ENCODE measurements around the gene ETV2. TPM values are rescaled to one million over a fixed set of nuclear protein-coding genes. Genes with fewer than 3 reads are reported as not detected.

Gene ETV2
- total RNA-seq, 6 donors from 2014 or later = 0.83 to 8.0 (median 1.8) TPM; not detected in 2

DNA sequence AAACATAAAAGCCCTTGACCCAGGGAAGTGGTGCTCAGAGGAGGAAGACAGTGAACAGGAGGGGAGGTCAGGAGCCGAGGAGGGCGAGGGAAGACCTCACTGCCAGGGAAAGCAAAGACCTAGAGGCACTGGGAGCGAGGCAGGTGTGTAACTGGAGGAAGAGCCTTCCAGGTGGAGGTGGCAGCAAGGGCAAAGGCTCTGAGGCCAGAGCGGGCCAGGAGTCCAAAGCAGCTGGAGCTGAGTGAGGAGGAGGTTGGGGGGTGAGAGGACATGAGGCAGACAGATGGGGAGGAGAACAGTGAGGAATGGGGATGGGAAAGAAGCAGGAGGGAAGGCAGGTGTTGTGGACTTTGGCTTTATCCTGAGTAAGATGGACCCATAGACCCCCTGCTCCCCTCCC is 28.4 kb downstream of the ETV2 start:
- ATAC-seq (ENCODE audit: low FRiP score in 2 of 2) = no peak
- Histone ChIP-seq H3K27me3 (peaks cover 0 to 11% (median 4%) of the 10 kb centered on the region in 4 donors), H3K9me3 (no peaks in the 10 kb centered on the region), H3K4me3 (no peak overlapping the region), H3K36me3 (peaks cover 0 to 9% (median 0%) of the 10 kb centered on the region in 4 donors), H3K4me1 (peaks cover 6 to 9% (median 6%) of the 10 kb centered on the region in 4 donors), H3K27ac (no peak overlapping the region)
- no peak for TF ChIP-seq CTCF (IDR thresholded peaks at IDR 0.05)
- no peak for TF ChIP-seq EP300 (IDR thresholded peaks at IDR 0.05)
- TF ChIP-seq POLR2AphosphoS5 (IDR thresholded peaks at IDR 0.05) = no peak
- TF ChIP-seq POLR2A (IDR thresholded peaks at IDR 0.05) = no peak
- no peak for DNase-seq
- 46 to 52% methylated on average over 4 of the region's 4 CpGs for WGBS, 2 donors

- H3K27ac ChIP-seq = no peak overlapping the region
- DNase-seq = no peak
- no peak overlapping the region for H3K4me3 ChIP-seq
- peaks cover 0 to 11% (median 4%) of the 10 kb centered on the region in 4 donors for H3K27me3 ChIP-seq
- peaks cover 0 to 2% (median 0%) of the 10 kb centered on the region in 4 donors for H3K36me3 ChIP-seq
- 88 to 100% methylated on average over 1 of the region's 1 CpG for WGBS, 2 donors
- no peaks in the 10 kb centered on the region for H3K9me3 ChIP-seq
- no peak for ATAC-seq (ENCODE audit: low FRiP score in 2 of 2)
- no peak for TF ChIP-seq POLR2A (IDR thresholded peaks at IDR 0.05)
- TF ChIP-seq CTCF (IDR thresholded peaks at IDR 0.05) = no peak
- TF ChIP-seq POLR2AphosphoS5 (IDR thresholded peaks at IDR 0.05) = no peak
- TF ChIP-seq EP300 (IDR thresholded peaks at IDR 0.05) = no peak
- peaks cover 6 to 9% (median 6%) of the 10 kb centered on the region in 4 donors for H3K4me1 ChIP-seq
Measured at GRCh38 chr19:35670686-35671085, 29.1 kb downstream of the ETV2 start.

- ATAC-seq (ENCODE audit: low FRiP score in 2 of 2) (no peak), DNase-seq (no peak)
- no peaks in the 10 kb centered on the region for H3K36me3 ChIP-seq
- peaks cover 0 to 11% (median 4%) of the 10 kb centered on the region in 4 donors for H3K27me3 ChIP-seq
- H3K27ac ChIP-seq = no peak overlapping the region
- 37 to 44% methylated on average over 3 of the region's 3 CpGs for WGBS, 2 donors
- H3K4me3 ChIP-seq = no peak overlapping the region
- TF ChIP-seq CTCF (IDR thresholded peaks at IDR 0.05) = no peak
- no peak for TF ChIP-seq EP300 (IDR thresholded peaks at IDR 0.05)
- no peak for TF ChIP-seq POLR2A (IDR thresholded peaks at IDR 0.05)
- no peak for TF ChIP-seq POLR2AphosphoS5 (IDR thresholded peaks at IDR 0.05)
- no peaks in the 10 kb centered on the region for H3K9me3 ChIP-seq
- peaks cover 6 to 9% (median 6%) of the 10 kb centered on the region in 4 donors for H3K4me1 ChIP-seq
Measured at GRCh38 chr19:35671818-35672217, 30.3 kb downstream of the ETV2 start.

GRCh38 chr19:35673121-35673804 is 31.7 kb downstream of the ETV2 start:
- Histone ChIP-seq H3K4me1 (peaks cover 6 to 9% (median 6%) of the 10 kb centered on the region in 4 donors), H3K36me3 (no peaks in the 10 kb centered on the region), H3K4me3 (peak overlapping the region in 3 of 4 donors; percentile 10 to 42 (median 41)), H3K27me3 (peaks cover 0 to 11% (median 4%) of the 10 kb centered on the region in 4 donors), H3K9me3 (no peaks in the 10 kb centered on the region), H3K27ac (no peak overlapping the region)
- DNase-seq (peak; percentile 28 to 86), ATAC-seq (ENCODE audit: low FRiP score in 2 of 2) (peak; percentile 55 to 80)
- WGBS, 2 donors = 5 to 6% methylated on average over 30 to 39 of the region's 39 CpGs
- TF ChIP-seq POLR2AphosphoS5 (IDR thresholded peaks at IDR 0.05) (no peak), EP300 (IDR thresholded peaks at IDR 0.05) (no peak), POLR2A (IDR thresholded peaks at IDR 0.05) (no peak), CTCF (IDR thresholded peaks at IDR 0.05) (no peak)

Measured in upper lobe of left lung (tissue), 6 donors.